Right lobe of liver (tissue), 4 donors: Measurements from ENCODE around the gene LHFPL2.

Source experiments
- CTCF ChIP-seq, 4 donors: fragments of 200-600 bp in 3 of 4; fragments of 450-650 bp in 1 of 4; IDR thresholded peaks; one replicate each; pipeline versions ENCODE4 v1.5.1 to v1.8.0; 2016 to 2022; ENCODE audit warnings: antibody characterized with exemption in 4 of 4, mild to moderate bottlenecking in 2 of 4
- POLR2A ChIP-seq: fragments of 450-650 bp; IDR thresholded peaks from one replicate; pipeline ENCODE4 v1.6.1; 2017; ENCODE audit warnings: antibody characterized with exemption, mild to moderate bottlenecking
- donor health status: DM: no; HTN: no; CAD: no.
- donor health status: DM: no; HTN: no; CAD: no.
- donor health status: DM: no; HTN: yes; CAD: no.

GRCh38 chr5:78595458-78595921, 53.1 kb downstream of the LHFPL2 start:
- no peak for TF ChIP-seq CTCF (IDR thresholded peaks at IDR 0.05)
- no peak for TF ChIP-seq POLR2A
